GM18507 (cell line): ENCODE results near the gene ZC3H4.
"Not testable (repeated sequence)": the region's sequence is repeated elsewhere in the genome, so short reads cannot be mapped to it uniquely, and the experiment has no call there.

Experiments
- DNase-seq: peaks from one replicate; pipeline ENCODE4 v3.0.0; 2011; ENCODE audit warnings: low read depth; ENCODE audit not compliant: insufficient read length; ENCODE audit errors: extremely low spot score
- FAIRE-seq: peaks from 2 replicates; lab custom pipeline; 2011; peaks lifted over from hg19 to GRCh38; lab: Jason Lieb, UNC

Gene ZC3H4

DNA sequence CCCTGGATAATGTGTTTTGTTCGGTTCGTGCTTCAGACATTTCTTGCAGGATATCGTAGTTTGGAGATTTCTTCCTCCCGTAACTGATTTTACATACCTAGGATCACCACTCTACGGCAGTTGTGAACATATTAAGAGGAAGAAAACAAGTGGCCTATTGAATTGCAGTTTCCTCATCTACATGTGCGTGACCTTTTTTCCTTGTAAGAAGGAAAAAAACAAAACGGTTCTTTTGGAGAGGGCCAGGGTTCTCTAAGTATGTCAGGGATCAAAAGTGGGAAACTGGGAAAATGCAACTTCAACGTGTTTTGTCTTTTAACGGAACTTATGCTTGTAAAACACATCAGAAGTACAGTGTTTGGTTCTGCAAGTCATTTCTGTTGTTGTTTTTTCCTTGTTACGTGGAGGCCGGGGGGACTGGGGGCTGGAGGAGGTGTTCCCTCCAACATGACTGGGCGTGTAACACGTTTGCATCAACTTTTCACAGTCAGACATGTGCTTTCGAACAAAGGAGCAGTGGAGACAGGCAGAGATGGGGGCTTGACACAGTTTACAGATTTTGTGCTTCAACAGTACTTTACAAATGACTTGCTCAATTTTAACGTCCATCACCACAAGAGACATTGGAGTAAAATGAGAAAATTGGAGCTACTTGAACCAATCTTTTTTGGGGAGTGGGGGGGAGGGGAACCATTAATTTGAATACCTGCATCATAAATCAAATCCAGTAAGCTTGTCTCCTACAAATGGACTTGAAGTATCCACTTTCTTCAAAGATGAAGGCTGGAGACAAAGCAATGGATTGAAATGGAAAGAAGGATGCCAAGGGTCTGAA lies 3.8 kb downstream of the ZC3H4 start:
- DNase-seq (no peak), FAIRE-seq (peak; percentile 67)

DNA sequence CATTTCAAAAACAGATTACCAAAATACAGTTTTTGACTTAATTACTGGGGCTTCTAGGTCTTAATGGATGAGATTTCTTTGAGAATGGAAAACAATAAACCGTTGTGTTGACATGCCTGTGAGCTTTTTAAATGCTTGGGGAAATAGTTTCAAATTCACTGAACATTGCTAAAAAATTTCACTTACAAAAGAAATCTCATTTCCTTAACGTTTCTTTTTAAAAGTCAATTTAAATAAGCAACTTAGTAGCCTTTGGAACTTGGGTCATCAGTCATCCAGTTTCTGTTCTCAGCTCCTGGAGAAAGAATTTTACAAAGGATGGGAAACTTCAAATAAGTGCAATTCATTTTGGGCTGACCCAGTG lies 4.4 kb downstream of the ZC3H4 start:
- FAIRE-seq, result no peak
- no peak for DNase-seq

DNA sequence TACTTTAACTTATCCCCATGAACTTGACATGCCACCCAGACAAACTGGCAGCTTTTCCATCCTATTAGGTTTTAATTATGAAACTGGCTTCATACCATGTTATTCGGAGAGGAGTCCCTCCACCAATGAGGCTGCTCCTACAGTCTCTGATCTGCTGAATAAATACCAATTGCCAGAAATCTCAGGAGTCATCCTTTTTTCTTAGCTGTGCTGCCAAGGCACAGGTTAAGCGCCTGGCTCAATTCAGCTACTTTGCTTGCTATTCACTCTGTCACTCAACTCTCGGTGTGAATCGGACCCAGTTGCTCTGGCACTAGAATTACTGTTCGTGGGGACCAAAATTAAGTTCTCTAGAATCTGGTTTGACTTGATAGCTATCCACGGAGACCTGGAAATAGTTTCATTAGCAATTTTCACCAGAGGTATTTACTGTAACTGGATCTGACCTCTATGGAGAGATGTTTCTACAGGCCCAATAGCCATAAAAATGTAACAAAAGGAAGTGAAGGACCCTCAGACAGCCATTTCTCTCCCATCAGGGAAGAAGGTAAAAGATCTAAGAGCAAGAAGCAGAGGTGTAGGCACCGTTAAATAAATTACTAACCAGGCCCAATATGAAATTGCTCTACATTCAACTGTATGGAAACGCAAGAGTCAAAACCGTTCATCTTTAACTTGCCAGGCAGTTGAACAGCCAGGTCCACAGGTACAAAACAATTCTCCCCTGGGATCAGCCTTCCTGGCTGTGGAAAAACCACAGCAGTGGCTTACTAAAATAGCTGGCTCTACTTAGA lies 5.4 kb downstream of the ZC3H4 start:
- FAIRE-seq (no peak), DNase-seq (no peak)

DNA sequence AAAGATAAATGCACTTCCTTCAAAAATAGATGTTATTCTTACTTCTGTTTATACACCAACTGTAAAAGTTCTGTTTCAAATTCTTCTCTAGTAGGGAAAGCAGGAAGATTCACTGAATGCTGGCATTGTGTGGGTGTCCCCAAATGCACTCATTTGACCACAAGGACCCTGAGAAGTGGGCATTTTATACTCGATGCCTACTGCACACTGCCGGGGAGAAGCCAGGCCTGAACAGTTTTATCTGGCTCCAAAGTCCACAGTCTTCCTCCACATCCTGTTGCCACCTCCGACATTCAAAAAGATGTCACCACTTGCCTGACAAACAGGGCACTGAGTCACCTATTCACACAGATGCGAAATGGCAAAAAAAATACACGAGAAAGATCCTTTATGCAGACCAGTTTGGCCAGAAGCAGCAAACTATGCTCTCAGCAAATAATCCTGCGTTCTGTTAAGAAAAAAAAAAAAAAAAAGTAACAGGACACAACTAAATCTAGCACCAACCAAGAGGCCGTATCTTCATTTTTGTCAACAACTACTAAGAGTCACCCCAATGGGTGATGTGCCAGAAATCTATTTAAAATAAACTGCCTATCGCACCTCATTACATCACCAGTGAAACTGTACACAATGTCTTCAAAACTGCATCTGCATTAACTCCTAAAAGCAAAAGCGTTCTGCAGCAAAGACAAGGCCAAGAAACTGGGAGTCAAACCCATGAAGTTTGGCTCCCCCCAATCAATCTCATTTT lies 6.2 kb downstream of the ZC3H4 start:
- DNase-seq (no peak), FAIRE-seq (no peak)

DNA sequence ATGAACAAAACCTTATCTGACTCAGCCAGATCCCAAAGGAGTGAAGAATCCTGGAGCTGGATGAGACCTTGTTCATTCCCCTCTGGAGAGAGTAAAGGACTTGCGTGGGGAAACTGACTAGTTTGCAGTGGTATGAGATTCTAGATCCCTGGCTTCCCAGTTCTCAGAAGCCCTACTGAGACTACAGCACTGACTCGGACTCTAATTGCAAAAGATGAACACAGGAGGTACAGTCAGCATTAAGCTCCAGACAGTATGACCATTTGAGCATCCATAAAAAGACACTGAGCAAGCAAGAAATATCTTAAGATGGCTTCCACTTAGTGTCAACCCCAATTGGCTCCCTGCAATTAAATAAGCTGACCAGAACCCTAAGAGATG lies 6.8 kb downstream of the ZC3H4 start:
- FAIRE-seq (no peak), DNase-seq (no peak)

DNA sequence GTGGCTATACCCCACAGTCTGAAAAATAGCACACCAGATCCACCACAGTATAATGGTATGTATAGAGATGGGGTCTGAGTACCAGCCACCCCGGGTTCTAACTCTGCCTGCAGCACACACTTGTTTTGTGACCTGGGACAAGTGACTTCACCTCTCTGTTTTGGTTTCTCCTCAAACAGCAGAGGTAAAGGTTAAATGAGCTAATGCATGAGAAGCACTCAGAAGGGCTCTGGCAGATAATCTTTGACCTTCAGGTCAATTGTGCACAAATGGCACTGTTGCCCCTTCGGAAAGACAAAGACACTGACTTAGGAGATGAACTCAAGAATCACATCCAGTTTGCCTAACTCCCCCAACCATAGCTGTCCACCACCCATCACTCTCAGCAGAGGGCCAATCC lies 7.7 kb downstream of the ZC3H4 start:
- FAIRE-seq (no peak), DNase-seq (no peak)

DNA sequence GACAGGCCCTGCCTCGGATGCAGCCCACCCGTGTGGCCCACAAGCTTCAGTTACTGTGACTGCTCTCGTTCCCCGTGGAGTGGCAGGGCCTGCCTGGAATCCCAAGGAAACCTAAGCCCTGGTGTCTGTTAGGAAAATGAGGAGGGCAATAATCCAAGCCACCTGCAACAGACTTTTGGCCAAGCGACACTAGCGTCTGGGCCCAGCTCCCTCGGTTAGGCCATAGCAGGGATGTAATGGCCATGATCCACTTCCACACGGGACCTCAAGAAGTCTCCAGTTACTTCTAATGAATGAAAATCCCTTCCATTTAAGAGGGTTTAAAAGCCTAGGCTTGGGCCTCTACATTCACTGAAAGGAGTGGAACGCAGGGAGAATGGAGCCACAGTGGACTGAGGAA lies 8.9 kb downstream of the ZC3H4 start:
- DNase-seq (no peak), FAIRE-seq (no peak)

DNA sequence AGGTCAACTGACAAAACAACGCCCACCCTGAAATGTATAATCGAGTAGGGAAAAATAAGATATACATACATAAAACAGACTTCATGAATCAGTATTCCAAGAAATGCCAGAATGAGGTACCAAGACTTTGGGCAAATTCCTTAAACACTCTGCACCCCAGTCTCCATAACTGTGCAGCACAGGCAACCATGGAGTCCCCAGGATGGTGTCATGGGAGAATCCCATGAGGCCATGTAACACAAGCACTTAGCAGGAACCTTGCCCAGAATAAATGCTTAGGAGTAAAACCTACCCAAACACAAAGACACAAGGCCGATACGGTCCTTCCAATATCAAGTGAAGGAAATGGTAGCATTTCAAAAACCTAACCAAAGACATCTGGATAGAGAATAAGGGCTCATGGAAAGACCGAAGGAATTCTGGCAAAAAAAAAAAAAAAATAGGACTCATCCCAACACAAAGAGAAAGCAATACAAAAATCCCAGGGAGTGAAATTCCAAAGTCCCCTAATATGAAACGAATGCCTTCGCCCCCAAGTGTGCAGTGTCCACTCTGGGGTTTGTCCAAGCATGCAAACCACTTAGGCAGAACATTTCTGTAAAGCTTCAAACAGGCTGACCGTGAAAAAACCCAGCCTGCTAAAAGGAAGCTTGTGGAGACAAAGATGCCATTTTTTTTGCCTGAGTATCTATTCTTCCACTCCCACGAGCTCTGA lies 11.1 kb downstream of the ZC3H4 start:
- FAIRE-seq (no peak), DNase-seq (no peak)

DNA sequence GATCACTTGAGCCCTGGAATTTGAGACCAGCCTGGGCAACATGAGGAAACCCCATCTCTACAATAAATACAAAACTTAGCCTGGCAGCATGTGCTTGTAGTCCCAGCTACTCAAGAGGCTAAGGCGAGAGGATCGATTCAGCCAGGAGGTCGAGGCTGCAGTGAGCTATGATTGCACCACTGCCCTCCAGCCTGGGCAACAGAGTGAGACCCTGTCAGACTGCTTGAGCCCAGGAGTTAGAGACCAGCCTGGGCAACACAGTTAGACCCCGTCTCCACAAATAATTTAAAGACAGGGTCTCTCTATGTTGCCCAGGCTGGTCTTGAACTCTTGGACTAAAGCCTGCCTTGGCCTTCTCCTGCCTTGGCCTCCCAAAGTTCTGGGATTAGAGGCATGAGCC lies 12.5 kb downstream of the ZC3H4 start:
- DNase-seq, FAIRE-seq: not testable (repeated sequence)

DNA sequence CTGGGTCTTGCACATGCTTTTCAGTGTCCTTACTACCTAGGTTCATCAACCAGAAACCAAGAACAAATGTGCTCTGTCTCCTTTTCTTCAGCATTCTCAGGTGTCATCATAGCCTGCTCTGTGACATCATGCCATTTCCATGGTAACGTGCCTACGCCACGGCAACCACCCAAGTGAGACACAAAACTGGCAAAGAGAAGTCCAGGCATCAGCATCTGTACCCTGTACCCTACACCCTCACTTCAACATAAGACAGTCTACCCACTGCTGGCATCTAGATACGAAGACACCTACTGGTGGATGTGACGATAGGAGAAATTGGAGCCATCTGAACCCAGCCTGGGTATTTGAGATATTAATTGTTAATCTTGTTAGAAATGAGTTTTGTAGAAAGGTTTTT lies 13.3 kb downstream of the ZC3H4 start:
- no peak for DNase-seq
- no peak for FAIRE-seq

DNA sequence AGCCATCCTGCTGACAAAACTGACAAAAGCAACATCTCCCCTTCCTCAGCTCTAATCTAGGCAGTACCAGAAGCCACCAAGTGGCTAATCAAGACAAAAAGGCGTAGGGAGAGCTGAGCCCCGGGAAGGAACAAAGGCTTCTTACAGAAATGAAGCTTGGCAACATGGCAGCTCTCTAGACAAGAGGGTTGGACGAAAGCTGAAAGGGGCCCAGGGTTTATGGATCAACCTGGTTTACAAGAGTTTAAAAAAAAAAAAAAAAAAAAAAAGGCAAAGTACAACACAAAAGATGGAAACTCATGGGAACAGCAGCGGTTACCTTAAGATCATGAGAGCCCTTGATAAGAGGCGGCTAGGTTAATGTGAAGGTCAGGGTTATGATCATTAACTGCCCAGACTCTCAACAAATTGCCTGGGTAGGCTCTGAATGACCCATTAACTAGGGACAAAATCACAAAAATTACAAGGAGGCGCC lies 14.0 kb downstream of the ZC3H4 start:
- DNase-seq (no peak), FAIRE-seq (no peak)

DNA sequence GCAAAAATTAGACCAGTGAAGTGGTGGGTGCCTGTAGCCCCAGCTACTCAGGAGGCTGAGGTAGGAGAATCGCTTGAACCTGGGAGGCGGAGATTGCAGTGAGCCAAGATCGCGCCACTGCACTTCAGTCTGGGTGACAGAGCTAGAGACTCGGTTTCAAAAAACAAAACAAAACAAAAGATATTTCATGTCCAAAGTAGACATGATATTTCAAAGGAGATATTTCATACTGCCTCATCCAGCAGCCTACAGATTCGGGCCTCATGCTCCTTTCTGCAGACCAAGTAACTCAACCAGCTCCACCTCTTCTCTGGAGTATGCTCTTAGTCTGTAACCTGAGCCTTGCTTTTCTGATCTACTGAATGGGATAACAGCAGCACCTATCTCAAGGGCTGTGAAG lies 15.0 kb downstream of the ZC3H4 start:
- no peak for FAIRE-seq
- no peak for DNase-seq

DNA sequence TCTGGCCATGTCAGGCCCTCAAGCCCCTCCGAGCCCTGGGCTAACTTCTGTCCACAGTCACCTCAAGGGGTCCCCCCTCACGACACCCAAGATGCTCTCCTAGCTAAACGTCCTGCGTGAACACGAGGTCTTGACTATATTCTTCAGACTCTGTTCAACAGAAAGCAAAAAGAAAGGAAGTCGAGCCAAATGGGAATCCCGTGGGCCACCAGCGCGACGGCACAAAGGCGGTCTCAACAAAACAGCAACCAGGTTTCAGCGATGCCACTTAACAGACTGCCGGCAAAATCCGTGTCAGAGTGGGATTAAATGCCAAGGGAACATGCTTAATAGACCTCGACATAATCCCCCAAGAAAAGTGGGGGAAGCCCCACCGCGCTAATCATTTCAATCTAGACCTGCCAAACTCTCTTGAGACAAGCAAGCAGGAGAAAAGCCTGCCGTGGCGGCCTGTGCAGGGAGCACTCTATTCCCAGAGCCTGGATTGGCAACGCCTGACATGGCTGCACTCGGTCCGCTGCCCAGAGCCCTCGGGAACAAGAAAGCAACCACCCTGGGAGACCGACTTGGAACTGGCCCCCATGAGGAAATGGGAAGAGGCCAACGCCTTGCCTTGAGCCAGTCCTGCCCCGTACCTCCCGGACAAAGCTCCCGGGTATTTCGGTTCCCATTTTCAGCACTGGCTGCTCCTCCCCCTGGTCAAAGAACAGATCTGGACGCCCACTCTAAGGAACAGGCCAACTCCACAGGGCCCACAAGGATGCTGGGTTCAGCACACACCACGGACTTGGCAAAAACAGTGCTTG lies 16.0 kb downstream of the ZC3H4 start:
- FAIRE-seq (no peak), DNase-seq (no peak)

DNA sequence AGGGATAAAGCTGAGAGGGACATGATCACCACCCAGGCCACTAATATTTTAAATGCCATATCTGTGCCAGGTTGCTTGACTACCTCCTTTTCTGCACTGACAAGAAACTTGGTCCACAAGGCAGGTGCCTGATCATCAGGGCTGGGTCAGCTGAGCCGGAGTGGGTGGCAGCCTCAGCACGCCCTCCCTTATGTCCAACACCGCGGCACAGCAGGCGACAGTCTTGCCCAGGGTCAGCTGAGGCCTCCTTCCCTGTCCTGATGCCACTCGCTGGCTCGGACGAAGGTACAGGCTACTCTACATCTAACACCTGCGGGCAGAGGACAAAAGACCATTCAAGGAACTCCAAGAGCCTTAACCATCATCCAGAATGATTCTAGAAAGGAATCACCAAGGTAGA lies 16.9 kb downstream of the ZC3H4 start:
- DNase-seq (no peak), FAIRE-seq (no peak)

DNA sequence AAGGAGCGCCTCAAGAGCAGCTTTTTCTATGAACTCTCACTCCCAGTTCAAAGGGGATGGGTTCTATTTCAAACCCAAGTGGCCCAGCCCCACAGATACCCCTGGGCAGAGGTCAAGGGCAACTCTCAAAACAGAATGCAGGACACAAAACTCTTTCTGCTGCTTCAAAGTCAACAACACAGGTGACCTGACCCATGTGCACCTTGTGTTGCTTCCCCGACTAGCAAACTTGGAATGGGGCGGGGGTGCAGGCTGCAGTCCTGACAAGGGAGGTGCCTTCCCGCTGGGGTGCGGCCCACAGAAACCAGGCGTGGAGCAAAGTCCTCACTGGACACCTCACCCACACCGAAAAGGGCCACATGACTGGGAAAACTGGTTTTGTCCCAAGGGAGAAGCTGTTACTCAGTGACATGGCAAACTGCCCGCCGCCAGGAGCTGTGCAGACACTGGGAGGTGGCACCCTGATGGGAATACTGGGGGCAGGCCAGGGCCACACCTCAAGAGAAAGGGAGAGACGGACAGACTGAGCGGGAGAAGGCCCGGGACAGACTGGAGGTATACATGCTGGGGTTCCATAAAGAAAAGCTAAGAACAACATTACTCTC lies 17.4 kb downstream of the ZC3H4 start:
- no peak for FAIRE-seq
- DNase-seq, result no peak

DNA sequence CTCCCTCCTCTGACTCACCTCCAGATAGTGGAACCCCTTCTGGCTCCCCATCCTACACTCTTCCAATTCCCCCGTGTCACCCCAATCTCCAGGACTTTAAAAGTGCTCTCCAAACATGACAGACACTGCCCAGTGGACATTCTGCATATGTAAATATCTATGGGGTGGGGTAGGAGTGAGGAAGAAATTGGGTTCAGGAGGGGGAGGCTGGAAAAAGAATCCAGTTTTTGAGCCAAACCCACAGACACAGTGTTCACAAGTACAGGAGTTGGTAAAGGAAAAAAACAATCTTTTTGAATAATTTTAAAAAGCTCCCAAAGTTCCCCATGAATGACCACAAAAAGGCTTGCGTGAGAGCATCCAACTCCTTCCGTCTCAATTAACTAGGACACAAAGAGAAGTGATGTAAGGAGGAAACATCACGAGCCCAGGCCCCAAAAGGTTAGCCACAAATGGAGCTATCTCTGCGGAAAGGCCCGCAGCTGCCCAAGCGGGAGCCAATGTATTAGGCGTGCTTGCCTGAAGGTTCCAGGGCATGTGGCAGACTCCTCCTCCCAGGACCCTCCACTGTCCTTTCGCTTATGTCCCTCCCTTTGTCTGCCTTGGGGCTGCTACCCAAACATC lies 18.0 kb downstream of the ZC3H4 start:
- DNase-seq, result no peak
- no peak for FAIRE-seq

DNA sequence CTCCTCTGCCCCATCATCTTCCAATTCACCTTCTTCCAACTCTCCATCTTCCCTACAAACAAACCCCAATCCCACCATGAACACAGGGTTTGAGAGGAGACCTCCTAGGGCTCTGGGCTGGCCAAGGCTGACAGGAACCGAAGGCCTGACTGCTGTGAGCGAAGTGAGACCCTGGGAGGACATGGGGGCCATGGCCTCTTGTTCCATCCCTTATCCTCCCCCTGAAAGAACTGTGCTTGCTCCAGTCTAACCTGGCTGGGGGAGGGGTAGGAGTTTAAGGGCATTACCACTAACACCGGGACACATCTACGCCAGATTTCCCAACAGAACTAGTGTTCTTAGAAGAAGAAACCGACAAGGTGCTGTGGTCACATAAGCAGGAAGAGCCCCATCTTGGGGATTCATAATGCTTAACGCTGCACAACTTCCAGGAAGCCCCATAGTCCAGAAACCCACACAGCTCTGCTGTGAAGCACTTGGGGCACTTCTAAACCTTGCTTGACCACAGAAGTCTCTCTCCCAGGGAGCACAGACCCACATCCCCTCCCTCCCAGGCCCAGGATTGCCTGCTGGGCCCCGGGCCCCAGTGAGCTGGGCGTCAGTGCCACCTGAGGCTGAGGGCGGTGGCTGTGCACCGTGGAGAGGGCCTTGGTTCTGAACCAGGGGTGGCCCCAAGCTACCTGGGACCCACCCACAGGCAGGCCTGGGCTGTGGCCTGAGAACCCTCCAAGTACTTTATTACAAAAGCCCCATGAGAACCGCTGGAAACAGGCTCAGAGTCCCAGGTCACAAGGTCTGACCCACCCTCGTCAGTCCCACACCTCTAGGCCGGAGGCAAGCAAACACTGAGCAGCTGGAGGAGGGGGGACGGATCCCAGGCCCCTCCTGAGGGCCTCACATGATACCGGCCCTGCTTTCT lies 18.8 kb downstream of the ZC3H4 start:
- DNase-seq, result peak; percentile 28
- FAIRE-seq, result peak; percentile 79
